H1 (cell line): ENCODE data around the gene GBF1. TPM values are rescaled to one million over a fixed set of nuclear protein-coding genes. Genes with fewer than 3 reads are reported as not detected.

Experiments
- CTCF ChIA-PET: fragments of 300-600 bp; sonication (Branson Sonifier 250); formaldehyde crosslinking; loops from one replicate; lab custom pipeline; 2021; ENCODE audit not compliant: partially characterized antibody; lab: Charles Lee
- POLR2A ChIA-PET: fragments of 300-600 bp; sonication (Branson Sonifier 250); formaldehyde crosslinking; loops from one replicate; lab custom pipeline; 2021; ENCODE audit warnings: inconsistent platforms; ENCODE audit not compliant: partially characterized antibody; lab: Charles Lee
- DNase-seq, 2 experiments: peaks; one replicate each; pipeline versions ENCODE4 v3.0.0 to v3.0.0-alpha.2; 2010 to 2022; ENCODE audit warnings: low spot score in 2 of 2, low read depth in 1 of 2, mixed read lengths in 1 of 2
- FAIRE-seq: peaks from 2 replicates; lab custom pipeline; 2011; peaks lifted over from hg19 to GRCh38; lab: Jason Lieb, UNC
- H2AFZ ChIP-seq: 2 replicates; pipeline ENCODE4 v1.8.1; 2012; ENCODE audit warnings: low read length, inconsistent platforms
- H2AK5ac ChIP-seq: 2 replicates; pipeline ENCODE4 v1.6.1; 2013; ENCODE audit warnings: low read depth, low read length
- H2BK120ac ChIP-seq: replicated peaks from 2 replicates; pipeline ENCODE3; 2013; ENCODE audit warnings: low read depth, low read length, inconsistent platforms
- H2BK12ac ChIP-seq: 2 replicates; pipeline ENCODE4 v1.6.1; 2013; ENCODE audit warnings: low read depth, low read length
- H2BK15ac ChIP-seq: 2 replicates; pipeline ENCODE4 v1.6.1; 2013; ENCODE audit warnings: low read length
- H2BK20ac ChIP-seq: 2 replicates; pipeline ENCODE4 v1.6.1; 2013; ENCODE audit warnings: low read length
- H2BK5ac ChIP-seq: 2 replicates; pipeline ENCODE4 v1.6.1; 2013; ENCODE audit warnings: low read depth, low read length
- H3K14ac ChIP-seq: 2 replicates; pipeline ENCODE4 v1.6.1; 2013; ENCODE audit warnings: inconsistent platforms; ENCODE audit not compliant: insufficient read length
- H3K18ac ChIP-seq: 2 replicates; pipeline ENCODE4 v1.6.1; 2013; ENCODE audit warnings: low read length; ENCODE audit errors: extremely low read depth
- H3K23ac ChIP-seq: 2 replicates; pipeline ENCODE4 v1.6.1; 2013; ENCODE audit warnings: inconsistent platforms; ENCODE audit not compliant: insufficient read length
- H3K23me2 ChIP-seq: 2 replicates; pipeline ENCODE4 v1.6.1; 2013; ENCODE audit warnings: low read depth, low read length
- H3K27ac ChIP-seq: 2 replicates; pipeline ENCODE4 v1.6.1; 2011; ENCODE audit warnings: low read depth, low read length, inconsistent platforms
- H3K27me3 ChIP-seq, 4 experiments: replicated peaks in 1 of 4; 1 replicate in 1 of 4; 2 replicates in 3 of 4; pipeline versions ENCODE4 v1.6.1 to v1.8.1; 2011 to 2013; ENCODE audit warnings: low read length in 3 of 4, mild to moderate bottlenecking in 3 of 4, inconsistent platforms in 2 of 4, mixed read lengths in 2 of 4, moderate library complexity in 1 of 4; ENCODE audit not compliant: control insufficient read depth in 3 of 4, insufficient read depth in 3 of 4; ENCODE audit errors: extremely low read depth in 1 of 4
- H3K36me3 ChIP-seq, 4 experiments: 2 replicates each; pipeline versions ENCODE4 v1.6.1 to v1.8.1; 2011 to 2013; ENCODE audit warnings: mild to moderate bottlenecking in 4 of 4, low read length in 3 of 4, moderate library complexity in 2 of 4, control low read depth in 1 of 4, inconsistent platforms in 1 of 4; ENCODE audit not compliant: insufficient read depth in 4 of 4, control insufficient read depth in 2 of 4
- H3K4ac ChIP-seq: replicated peaks from 2 replicates; pipeline ENCODE3; 2013; ENCODE audit warnings: low read length, low read depth, mixed read lengths, inconsistent platforms; ENCODE audit not compliant: insufficient read length
- H3K4me1 ChIP-seq, 4 experiments: replicated peaks in 1 of 4; 1 replicate in 1 of 4; 2 replicates in 3 of 4; pipeline versions ENCODE4 v1.6.1 to v1.8.1; 2011 to 2013; ENCODE audit warnings: low read length in 3 of 4, inconsistent platforms in 2 of 4, mixed read lengths in 1 of 4; ENCODE audit not compliant: insufficient read depth in 4 of 4, control insufficient read depth in 3 of 4
- H3K4me2 ChIP-seq, 2 experiments: 2 replicates each; pipeline versions ENCODE4 v1.6.1 to v1.8.1; 2011 to 2013; ENCODE audit warnings: low read depth in 2 of 2, low read length in 2 of 2, control low read depth in 1 of 2, inconsistent platforms in 1 of 2, mild to moderate bottlenecking in 1 of 2; ENCODE audit not compliant: insufficient read depth in 1 of 2
- H3K4me3 ChIP-seq, 4 experiments: fragments of 200-600, 300-600 bp in 1 of 4; sonication (generic), shearing (Covaris generic), sonication (Bioruptor Twin) in 1 of 4; 2 replicates each; pipeline versions ENCODE4 v1.5.1 to v1.8.1; 2011 to 2016; ENCODE audit warnings: low read length in 4 of 4, low read depth in 3 of 4, control low read depth in 2 of 4, inconsistent platforms in 2 of 4, mild to moderate bottlenecking in 2 of 4, mixed read lengths in 1 of 4, moderate library complexity in 1 of 4; ENCODE audit not compliant: insufficient read depth in 2 of 4; ENCODE audit errors: extremely low read depth in 1 of 4
- H3K56ac ChIP-seq: replicated peaks from 2 replicates; pipeline ENCODE3; 2013; ENCODE audit warnings: low read depth, mild to moderate bottlenecking, mixed read lengths, low read length, inconsistent platforms; ENCODE audit not compliant: insufficient read length
- H3K79me1 ChIP-seq: 2 replicates; pipeline ENCODE4 v1.6.1; 2013; ENCODE audit warnings: low read depth, low read length, control low read depth
- H3K79me2 ChIP-seq, 2 experiments: 2 replicates each; pipeline versions ENCODE4 v1.6.1 to v1.8.1; 2012 to 2013; ENCODE audit warnings: low read length in 2 of 2, mild to moderate bottlenecking in 2 of 2, inconsistent platforms in 1 of 2; ENCODE audit not compliant: insufficient read depth in 2 of 2, control insufficient read depth in 1 of 2
- H3K9ac ChIP-seq, 4 experiments: replicated peaks in 1 of 4; 1 replicate in 1 of 4; 2 replicates in 3 of 4; pipeline versions ENCODE4 v1.6.1 to v1.8.1; 2011 to 2013; ENCODE audit warnings: low read depth in 3 of 4, low read length in 3 of 4, control low read depth in 2 of 4, mild to moderate bottlenecking in 2 of 4, moderate library complexity in 2 of 4, inconsistent platforms in 1 of 4; ENCODE audit errors: extremely low read depth in 1 of 4
- H3K9me3 ChIP-seq, 2 experiments: 2 replicates each; pipeline versions ENCODE4 v1.6.1 to v1.8.1; 2012 to 2013; ENCODE audit warnings: mild to moderate bottlenecking in 2 of 2, moderate library complexity in 2 of 2, control low read depth in 1 of 2, inconsistent platforms in 1 of 2, low read depth in 1 of 2, low read length in 1 of 2, mixed read lengths in 1 of 2; ENCODE audit not compliant: insufficient read depth in 2 of 2
- H4K20me1 ChIP-seq, 2 experiments: replicated peaks in 1 of 2; 2 replicates each; pipeline versions ENCODE3 to v1.8.1; 2011 to 2013; ENCODE audit warnings: inconsistent platforms in 2 of 2, low read length in 2 of 2, mild to moderate bottlenecking in 1 of 2; ENCODE audit not compliant: insufficient read depth in 2 of 2, control insufficient read depth in 1 of 2
- H4K5ac ChIP-seq: 2 replicates; pipeline ENCODE4 v1.6.1; 2013; ENCODE audit warnings: low read length, low read depth, mixed read lengths, inconsistent platforms; ENCODE audit not compliant: insufficient read length
- H4K8ac ChIP-seq: 2 replicates; pipeline ENCODE4 v1.8.0; 2013; ENCODE audit warnings: mild to moderate bottlenecking, moderate library complexity, low read length, inconsistent platforms; ENCODE audit not compliant: insufficient read depth; ENCODE audit errors: extremely low read depth
- H4K91ac ChIP-seq: replicated peaks from 2 replicates; pipeline ENCODE3; 2013; ENCODE audit warnings: low read length, mixed read lengths, inconsistent platforms; ENCODE audit not compliant: insufficient read length
- BRCA1 ChIP-seq: IDR thresholded peaks from 2 replicates; pipeline ENCODE4 v1.6.1; 2012; ENCODE audit warnings: low read depth, low read length, improper control_type of control experiment
- CBX5 ChIP-seq: fragments of 300-800, 300-1000 bp; sonication (generic); IDR thresholded peaks from 2 replicates; pipeline ENCODE4 v1.7.1; 2016; ENCODE audit warnings: antibody characterized with exemption, low read length, low read depth
- CEBPB ChIP-seq: IDR thresholded peaks from 2 replicates; pipeline ENCODE4 v1.6.1; 2012; ENCODE audit warnings: low read depth, low read length
- CTBP2 ChIP-seq: IDR thresholded peaks from 2 replicates; pipeline ENCODE4 v1.7.0; 2011; ENCODE audit warnings: borderline replicate concordance, mild to moderate bottlenecking, moderate library complexity, mixed read lengths, low read length; ENCODE audit not compliant: insufficient read depth, insufficient read length
- FOSL1 ChIP-seq: IDR thresholded peaks from 2 replicates; pipeline ENCODE4 v1.6.1; 2011; ENCODE audit warnings: mild to moderate bottlenecking, low read depth, low read length, moderate library complexity; ENCODE audit not compliant: insufficient read depth
- HDAC2 ChIP-seq, 2 experiments: fragments of 300-600 bp in 1 of 2; sonication (generic) in 1 of 2; IDR thresholded peaks; 2 replicates each; pipeline ENCODE4 v1.6.1; 2011 to 2012; ENCODE audit warnings: low read depth in 2 of 2, low read length in 2 of 2, mild to moderate bottlenecking in 2 of 2, moderate library complexity in 2 of 2, borderline replicate concordance in 1 of 2, inconsistent platforms in 1 of 2
- HDAC6 ChIP-seq: IDR thresholded peaks from one replicate; pipeline ENCODE4 v1.7.1; 2012; ENCODE audit warnings: low read depth, mild to moderate bottlenecking, inconsistent platforms, low read length, moderate library complexity
- JUND ChIP-seq: IDR thresholded peaks from 2 replicates; pipeline ENCODE4 v1.6.1; 2011; ENCODE audit warnings: mild to moderate bottlenecking, improper control_type of control experiment, low read length
- KDM1A ChIP-seq: fragments of 200-600, 300-600 bp; sonication (generic); IDR thresholded peaks from 2 replicates; pipeline ENCODE4 v1.7.1; 2016; ENCODE audit warnings: mild to moderate bottlenecking, low read length, borderline replicate concordance
- KDM4A ChIP-seq: IDR thresholded peaks from one replicate; pipeline ENCODE4 v1.7.1; 2012; ENCODE audit warnings: low read depth, mild to moderate bottlenecking, moderate library complexity, low read length, inconsistent platforms; ENCODE audit not compliant: severe bottlenecking
- POLR2A ChIP-seq, 2 experiments: IDR thresholded peaks; 1 replicate in 1 of 2; 2 replicates in 1 of 2; pipeline ENCODE4 v1.6.1; 2011; ENCODE audit warnings: low read depth in 2 of 2, low read length in 2 of 2, mild to moderate bottlenecking in 2 of 2; ENCODE audit errors: control extremely low read depth in 1 of 2
- SAP30 ChIP-seq: fragments of 300-600 bp; sonication (generic); IDR thresholded peaks from 2 replicates; pipeline ENCODE4 v1.7.1; 2012; ENCODE audit warnings: low read length, moderate library complexity, mild to moderate bottlenecking, inconsistent platforms; ENCODE audit not compliant: insufficient read depth, insufficient replicate concordance
- SP1 ChIP-seq: IDR thresholded peaks from 2 replicates; pipeline ENCODE4 v1.6.1; 2011; ENCODE audit warnings: low read depth, low read length
- SP4 ChIP-seq: IDR thresholded peaks from 2 replicates; pipeline ENCODE4 v1.6.1; 2012; ENCODE audit warnings: low read length, inconsistent platforms
- TEAD4 ChIP-seq: IDR thresholded peaks from 2 replicates; pipeline ENCODE4 v1.6.1; 2012; ENCODE audit warnings: low read depth, low read length, inconsistent platforms, mixed read lengths
- YY1 ChIP-seq: IDR thresholded peaks from 2 replicates; pipeline ENCODE4 v1.6.1; 2011; ENCODE audit warnings: low read depth, mild to moderate bottlenecking, low read length
- WGBS, 2 experiments: shearing (Covaris generic) in 1 of 2; methylation state at CpG; one replicate each; pipeline versions ENCODE4 v1.1.6 to v1.1.7; 2013 to 2015; ENCODE audit warnings: low lambda C conversion rate in 2 of 2, mixed read lengths in 2 of 2, inconsistent platforms in 1 of 2, low coverage in 1 of 2, missing lambda C conversion rate in 1 of 2; ENCODE audit not compliant: insufficient replicate concordance in 2 of 2, insufficient coverage in 1 of 2, insufficient read length in 1 of 2; ENCODE audit errors: extremely low coverage in 1 of 2, missing lambda C conversion rate in 1 of 2; 5-methylcytosine and 5-hydroxymethylcytosine counted together
- polyA plus RNA-seq, 7 experiments: library from polyadenylated mRNA; depleted of rRNA in 3 of 7; stranded (reverse) in 5 of 7; unstranded in 2 of 7; fragments of >200 nt in 5 of 7; fragments of 200-250 nt in 2 of 7; gene quantifications; 1 replicate in 5 of 7; 2 replicates in 1 of 7; 4 replicates in 1 of 7; pipeline versions ENCODE4 v1.2.1 to v1.2.3, GENCODE V29; 2011 to 2013; ENCODE audit warnings: missing spikeins in 2 of 7, mixed read lengths in 2 of 7
- total RNA-seq: library from RNA; stranded (reverse); fragmentation: NEBNext Ultra II Directional; extraction: Animal tissue kit (Norgen Biotek cat#: 25700); gene quantifications from 2 replicates; pipeline ENCODE4 v1.2.1, GENCODE V29; 2021

GBF1 gene
- total and polyA plus RNA-seq, 2 of the 8 experiments (the other 6 are each of a cell fraction or from before 2014, with no cell fraction given): 11.0 to 25.5 TPM

DNA sequence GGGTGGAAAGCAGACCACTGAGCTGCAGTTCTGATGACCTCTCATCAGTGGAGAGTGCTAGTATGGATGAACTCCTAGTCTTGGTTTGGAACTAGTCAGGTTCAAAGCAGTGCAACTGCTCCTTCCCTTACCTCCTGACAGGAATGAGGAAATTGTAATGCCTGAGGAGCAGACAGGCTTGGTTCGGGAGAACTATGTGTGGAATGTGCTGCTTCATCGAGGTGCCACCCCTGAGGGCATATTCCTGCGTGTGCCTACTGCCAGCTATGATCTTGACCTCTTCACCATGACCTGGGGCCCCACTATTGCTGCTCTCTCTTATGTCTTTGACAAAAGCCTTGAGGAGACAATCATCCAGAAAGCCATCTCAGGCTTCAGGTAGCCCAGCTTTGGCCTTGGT, 122.7 kb downstream of the GBF1 start:
- ChIA-PET POLR2A (no interaction called here), CTCF (interaction anchor here (0.7 to 17.3 kb wide), 9 partner anchors 11 to 137 kb away, joined by 3 to 198 read pairs (median 6); no protein-coding TSS in a partner anchor)
- WGBS, 2 experiments: 92% methylated on average over 3 of the region's 3 CpGs; no CpG with 5 or more reads in 1 of the 2 experiments
- Histone ChIP-seq H3K9ac (no peak overlapping the region), H3K23ac (no peak overlapping the region), H3K79me1 (no peaks in the 10 kb centered on the region), H3K27ac (no peak overlapping the region), H3K27me3 (no peaks in the 10 kb centered on the region), H2BK12ac (no peak overlapping the region), H2BK5ac (no peak overlapping the region), H3K18ac (no peak overlapping the region), H3K56ac (no peak overlapping the region), H2AK5ac (no peak overlapping the region), H3K23me2 (no peaks in the 10 kb centered on the region), H3K14ac (no peak overlapping the region), H3K4me2 (no peak overlapping the region), H2BK20ac (no peak overlapping the region), H4K5ac (no peak overlapping the region), H2BK120ac (no peak overlapping the region), H4K8ac (no peak overlapping the region), H3K4ac (no peak overlapping the region), H3K4me3 (no peak overlapping the region), H3K4me1 (no peaks in the 10 kb centered on the region), H3K9me3 (no peaks in the 10 kb centered on the region), H4K91ac (no peak overlapping the region), H3K36me3 (peaks cover 4 to 58% (median 42%) of the 10 kb centered on the region in 4 experiments; a peak in 7 of 8 replicates), H3K79me2 (no peaks in the 10 kb centered on the region), H4K20me1 (peaks cover 0 to under 1% of the 10 kb centered on the region in 2 experiments), H2BK15ac (no peak overlapping the region), H2AFZ (no peak overlapping the region)
- FAIRE-seq (no peak), DNase-seq (no peak)
- TF ChIP-seq SP4: no peak
- TF ChIP-seq YY1: no peak
- no peak for TF ChIP-seq JUND
- no peak for TF ChIP-seq CEBPB
- TF ChIP-seq TEAD4: no peak
- TF ChIP-seq HDAC2 (IDR thresholded peaks at IDR 0.05; ENCODE audit: borderline replicate concordance in 1 of 2, low read depth in 2 of 2, low read length in 2 of 2): no peak
- TF ChIP-seq CTBP2: no peak
- TF ChIP-seq POLR2A (IDR thresholded peaks at IDR 0.05; ENCODE audit: control extremely low read depth in 1 of 2, low read depth in 2 of 2, low read length in 2 of 2): no peak
- no peak for TF ChIP-seq KDM1A
- TF ChIP-seq BRCA1: no peak
- no peak for TF ChIP-seq HDAC6
- TF ChIP-seq FOSL1: no peak
- no peak for TF ChIP-seq SP1
- TF ChIP-seq CBX5: no peak
- no peak for TF ChIP-seq SAP30
- no peak for TF ChIP-seq KDM4A
